RWPE2 (cell line): Measurements from ENCODE around the gene MRPL21.

ENCODE experiments used
- ATAC-seq: fragments of 200-7000 bp; cut with Tn5 transposase; 3 replicates; pipeline ENCODE4 v1.9.1; 2021; ENCODE audit warnings: low read depth
- DNase-seq: peaks from one replicate; pipeline ENCODE4 v3.0.0-alpha.2; 2020; ENCODE audit warnings: low spot score
- H3K27ac ChIP-seq: fragments of 450-650 bp; 2 replicates; pipeline ENCODE4 v1.5.1; 2017; ENCODE audit warnings: mild to moderate bottlenecking; ENCODE audit not compliant: poor library complexity, severe bottlenecking
- H3K27me3 ChIP-seq: fragments of 250-450 bp; sonication (Bioruptor Pico); 2 replicates; pipeline ENCODE4 v1.5.1; 2021; ENCODE audit warnings: mild to moderate bottlenecking, moderate library complexity; ENCODE audit not compliant: insufficient read depth, poor library complexity, severe bottlenecking
- H3K36me3 ChIP-seq: fragments of 250-450 bp; sonication (Bioruptor Pico); 2 replicates; pipeline ENCODE4 v1.5.1; 2020; ENCODE audit warnings: low read depth, mild to moderate bottlenecking, moderate library complexity
- H3K4me1 ChIP-seq: fragments of 250-450 bp; sonication (Bioruptor Pico); 2 replicates; pipeline ENCODE4 v1.5.1; 2021; ENCODE audit warnings: mild to moderate bottlenecking, moderate library complexity; ENCODE audit not compliant: insufficient read depth, poor library complexity, severe bottlenecking
- H3K4me3 ChIP-seq: fragments of 250-450 bp; sonication (Bioruptor Pico); 2 replicates; pipeline ENCODE4 v1.5.1; 2021; ENCODE audit warnings: mild to moderate bottlenecking, moderate library complexity; ENCODE audit not compliant: severe bottlenecking
- H3K9me3 ChIP-seq: fragments of 250-450 bp; sonication (Bioruptor Pico); 2 replicates; pipeline ENCODE4 v1.5.1; 2021; ENCODE audit warnings: mild to moderate bottlenecking, moderate library complexity; ENCODE audit not compliant: severe bottlenecking
- TF ChIP-seq, protein P1 (sequence below): fragments of 450-650 bp; IDR thresholded peaks from one replicate; pipeline ENCODE4 v1.5.1; 2017; ENCODE audit warnings: mild to moderate bottlenecking, moderate library complexity; ENCODE audit not compliant: poor library complexity, severe bottlenecking

MRPL21 gene

DNA sequence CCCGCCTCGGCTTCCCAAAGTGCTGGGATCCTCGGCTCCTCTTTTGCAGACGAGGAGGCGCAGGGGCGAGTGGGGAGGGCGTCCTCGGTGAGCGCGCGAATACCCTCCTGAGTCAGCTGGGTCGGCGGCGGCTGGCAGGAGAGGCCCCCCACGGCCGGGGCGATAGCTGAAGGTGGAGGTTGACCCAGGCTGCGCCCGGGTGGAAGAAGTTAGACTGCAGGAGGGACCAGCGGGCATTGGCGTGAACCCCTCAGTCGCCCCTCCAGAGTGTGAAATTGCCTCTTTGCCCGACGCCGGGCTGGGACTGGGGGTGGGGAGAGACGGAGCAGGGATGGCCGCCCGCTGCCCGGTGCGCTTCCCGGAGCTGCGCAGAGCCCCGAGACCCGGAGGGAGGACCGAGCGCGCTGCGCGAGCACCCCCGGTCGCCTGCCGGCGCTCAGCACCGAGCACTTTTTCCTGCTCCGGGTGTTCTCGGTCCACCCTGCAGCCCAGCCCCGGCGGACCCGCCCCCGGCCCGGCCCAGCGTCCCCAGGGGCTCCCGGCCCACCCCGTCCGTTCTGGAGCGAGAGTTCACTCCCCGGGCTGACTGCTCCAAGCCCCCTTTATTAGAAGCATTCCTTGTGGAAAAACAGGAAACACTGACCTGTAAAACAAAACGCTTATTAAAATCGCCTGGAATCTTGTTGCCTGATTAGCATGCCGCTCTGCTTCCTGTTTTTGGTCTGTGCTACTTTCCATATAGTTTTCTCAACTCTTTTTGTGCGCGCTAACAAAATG is 48.2 kb downstream of the MRPL21 start:
- Histone ChIP-seq H3K27ac (no peak overlapping the region), H3K9me3 (no peaks in the 10 kb centered on the region), H3K4me1 (no peaks in the 10 kb centered on the region), H3K36me3 (no peaks in the 10 kb centered on the region), H3K4me3 (no peak overlapping the region), H3K27me3 (peaks cover 30% of the 10 kb centered on the region)
- TF ChIP-seq, protein P1, sequence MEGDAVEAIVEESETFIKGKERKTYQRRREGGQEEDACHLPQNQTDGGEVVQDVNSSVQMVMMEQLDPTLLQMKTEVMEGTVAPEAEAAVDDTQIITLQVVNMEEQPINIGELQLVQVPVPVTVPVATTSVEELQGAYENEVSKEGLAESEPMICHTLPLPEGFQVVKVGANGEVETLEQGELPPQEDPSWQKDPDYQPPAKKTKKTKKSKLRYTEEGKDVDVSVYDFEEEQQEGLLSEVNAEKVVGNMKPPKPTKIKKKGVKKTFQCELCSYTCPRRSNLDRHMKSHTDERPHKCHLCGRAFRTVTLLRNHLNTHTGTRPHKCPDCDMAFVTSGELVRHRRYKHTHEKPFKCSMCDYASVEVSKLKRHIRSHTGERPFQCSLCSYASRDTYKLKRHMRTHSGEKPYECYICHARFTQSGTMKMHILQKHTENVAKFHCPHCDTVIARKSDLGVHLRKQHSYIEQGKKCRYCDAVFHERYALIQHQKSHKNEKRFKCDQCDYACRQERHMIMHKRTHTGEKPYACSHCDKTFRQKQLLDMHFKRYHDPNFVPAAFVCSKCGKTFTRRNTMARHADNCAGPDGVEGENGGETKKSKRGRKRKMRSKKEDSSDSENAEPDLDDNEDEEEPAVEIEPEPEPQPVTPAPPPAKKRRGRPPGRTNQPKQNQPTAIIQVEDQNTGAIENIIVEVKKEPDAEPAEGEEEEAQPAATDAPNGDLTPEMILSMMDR: no peak
- no peak for ATAC-seq
- no peak for DNase-seq

DNA sequence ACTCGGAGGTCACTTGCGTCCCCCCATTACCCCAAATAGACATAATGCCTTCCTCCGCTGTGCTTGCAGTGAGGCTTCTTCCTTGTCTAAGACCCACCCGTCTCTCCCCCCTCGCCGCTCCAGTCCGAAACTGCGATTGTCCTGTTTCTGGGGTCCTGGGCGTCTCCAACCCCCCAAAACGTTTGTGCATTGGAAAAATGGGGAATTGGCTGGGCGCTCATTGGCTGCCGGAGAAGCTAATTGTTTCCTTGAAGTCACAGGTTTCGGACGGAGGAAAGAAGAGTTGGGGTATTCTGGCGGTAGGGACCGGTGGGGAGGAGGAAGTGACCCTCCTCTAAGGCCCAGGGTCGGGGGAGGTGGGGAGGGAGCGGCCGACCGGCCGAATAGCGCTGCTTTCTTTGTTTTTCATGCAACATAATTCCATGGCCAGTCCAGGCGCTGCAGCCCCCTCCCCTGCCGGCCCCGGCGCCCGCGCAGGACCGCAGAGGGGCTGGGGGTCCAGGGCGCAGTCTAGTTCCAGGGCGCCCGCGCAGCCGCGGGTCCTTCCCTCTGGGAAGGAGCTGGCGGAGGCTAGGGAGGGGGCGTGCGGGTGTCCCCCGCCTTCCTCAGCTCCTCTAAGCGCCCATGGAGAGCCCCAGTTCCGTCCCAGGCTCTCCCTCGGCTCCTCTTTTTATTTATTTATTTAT is 49.2 kb downstream of the MRPL21 start:
- DNase-seq (no peak), ATAC-seq (no peak)
- Histone ChIP-seq H3K36me3 (no peaks in the 10 kb centered on the region), H3K4me3 (no peak overlapping the region), H3K27me3 (peaks cover 30% of the 10 kb centered on the region), H3K27ac (no peak overlapping the region), H3K4me1 (no peaks in the 10 kb centered on the region), H3K9me3 (no peaks in the 10 kb centered on the region)
- TF ChIP-seq, protein P1: no peak

DNA sequence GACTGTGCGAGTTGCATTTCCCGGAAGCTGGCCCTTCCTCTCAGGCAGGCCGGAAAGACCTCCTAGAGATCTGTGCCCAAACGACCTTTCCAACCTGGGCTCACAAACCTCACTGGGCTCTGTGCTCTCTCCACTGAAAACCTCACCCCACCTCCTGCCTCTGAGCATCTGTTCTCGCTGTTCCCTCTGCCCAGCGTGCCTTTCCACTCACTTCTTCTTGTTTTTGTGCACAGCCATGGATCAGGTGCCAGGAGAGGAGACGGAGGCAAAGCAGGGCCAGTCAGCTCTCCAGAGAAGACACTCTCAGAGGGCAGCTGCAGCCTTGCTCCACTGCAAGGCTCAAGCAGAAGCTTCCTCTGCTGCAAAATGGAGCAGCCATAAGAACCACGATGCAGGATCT is 51.0 kb downstream of the MRPL21 start:
- TF ChIP-seq, protein P1: no peak
- DNase-seq (no peak), ATAC-seq (no peak)
- no peak overlapping the region for H3K27ac ChIP-seq
- no peak overlapping the region for H3K4me3 ChIP-seq
- peaks cover 30% of the 10 kb centered on the region for H3K27me3 ChIP-seq
- H3K36me3 ChIP-seq: no peaks in the 10 kb centered on the region
- no peaks in the 10 kb centered on the region for H3K9me3 ChIP-seq
- no peaks in the 10 kb centered on the region for H3K4me1 ChIP-seq

DNA sequence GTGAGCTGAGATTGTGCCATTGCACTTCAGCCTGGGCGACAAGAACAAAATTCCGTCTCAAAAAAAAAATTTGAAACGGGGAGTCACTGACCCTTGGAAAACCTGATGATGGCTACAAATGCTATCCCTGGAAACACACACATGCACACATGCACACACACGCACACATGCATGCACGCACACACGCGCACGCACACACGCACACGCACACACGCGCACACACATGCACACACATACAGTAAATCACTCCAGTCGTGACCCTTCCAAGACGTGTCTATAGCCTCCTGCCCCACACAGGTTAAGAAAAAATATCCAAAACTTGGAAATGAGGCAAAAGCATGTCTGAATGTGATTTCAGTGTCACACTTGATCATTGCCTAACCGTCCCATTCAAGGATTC is 55.2 kb downstream of the MRPL21 start:
- no peak overlapping the region for H3K4me3 ChIP-seq
- no peak overlapping the region for H3K27ac ChIP-seq
- TF ChIP-seq, protein P1: no peak

DNA sequence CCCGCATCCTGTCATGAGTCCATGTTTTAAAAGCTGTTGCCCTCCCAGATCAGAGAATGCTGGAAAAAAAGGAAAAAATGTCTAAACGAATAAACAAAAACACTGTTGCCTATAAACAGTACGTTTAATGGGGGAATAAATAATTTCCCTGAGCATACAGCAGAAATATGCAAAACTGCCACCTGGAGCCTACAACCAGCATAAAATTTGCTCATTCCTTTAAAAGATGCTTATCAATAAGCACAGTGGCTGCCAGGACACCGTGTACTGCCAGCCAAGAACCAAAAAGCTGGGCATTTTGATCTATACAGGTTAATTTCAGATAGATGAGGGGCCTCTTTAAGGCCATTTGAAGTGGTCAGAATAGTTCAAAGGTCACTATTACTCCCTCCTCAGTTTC is 56.2 kb downstream of the MRPL21 start:
- H3K9me3 ChIP-seq: no peaks in the 10 kb centered on the region
- H3K4me3 ChIP-seq: no peak overlapping the region
- TF ChIP-seq, protein P1: no peak
- no peak overlapping the region for H3K27ac ChIP-seq
- peaks cover 3% of the 10 kb centered on the region for H3K4me1 ChIP-seq
- DNase-seq: no peak
- no peaks in the 10 kb centered on the region for H3K36me3 ChIP-seq
- H3K27me3 ChIP-seq: no peaks in the 10 kb centered on the region
- no peak for ATAC-seq

More for the DNA sequence above, 55.2 kb downstream of the MRPL21 start:
- DNase-seq (no peak), ATAC-seq (no peak)
- Histone ChIP-seq H3K27me3 (peaks cover 5% of the 10 kb centered on the region), H3K9me3 (no peaks in the 10 kb centered on the region), H3K4me1 (peaks cover 3% of the 10 kb centered on the region), H3K36me3 (no peaks in the 10 kb centered on the region)
